ENCODE results near the gene EVA1B. TPM values are rescaled to one million over a fixed set of nuclear protein-coding genes. Genes with fewer than 3 reads are reported as not detected.

Gene EVA1B
- total and polyA plus RNA-seq, 10 of the 15 experiments (the other 5 are each of a cell fraction or from before 2014, with no cell fraction given), result 0.15 to 6.4 (median 3.0) TPM; not detected in 2

GRCh38 chr1:36352125-36352909 is 28.9 kb upstream of the EVA1B start:
- no peaks in the 10 kb centered on the region for H3K27me3 ChIP-seq (replicated peaks in 1 of 2; ENCODE audit: control insufficient read depth in 2 of 2, insufficient read depth in 2 of 2, low read length in 1 of 2)
- no peaks in the 10 kb centered on the region; the same call in 1 of the 2 replicates for H3K79me2 ChIP-seq (ENCODE audit: control insufficient read depth, insufficient read depth, low read length)
- H3K9me3 ChIP-seq (replicated peaks; ENCODE audit: control insufficient read depth, insufficient read depth, low read length), result no peaks in the 10 kb centered on the region
- ChIA-PET POLR2A (interaction anchor here (0.6 kb wide), 1 partner anchor 20 kb away, joined by 4 read pairs; no protein-coding TSS in a partner anchor), CTCF (interaction anchor here (0.6 to 13.5 kb wide), 4 partner anchors 10 to 68 kb away, joined by 3 to 157 read pairs (median 4); no protein-coding TSS in a partner anchor), RAD21 (ENCODE audit: unreplicated experiment) (interaction anchor here (0.9 kb wide), 1 partner anchor 10 kb away, joined by 3 read pairs; no protein-coding TSS in a partner anchor), SMC1A (ENCODE audit: uncharacterized antibody, unreplicated experiment) (interaction anchor here (1.4 kb wide), 1 partner anchor 45 kb away, joined by 4 read pairs; no protein-coding TSS in a partner anchor)
- peaks cover 37% of the 10 kb centered on the region for H3K4me1 ChIP-seq (ENCODE audit: control insufficient read depth, insufficient read depth, low read length)
- H4K20me1 ChIP-seq (ENCODE audit: control insufficient read depth, insufficient read depth), result no peaks in the 10 kb centered on the region
- in situ Hi-C loops (cut with MboI), result no loop called here
- intact Hi-C loops (cut with micrococcal nuclease; ENCODE audit: unreplicated experiment), result no loop called here
- DNase-seq (ENCODE audit: low read depth, low spot score) (no peak), ATAC-seq (no peak), FAIRE-seq (no peak)
- H3K27ac ChIP-seq (ENCODE audit: control insufficient read depth, insufficient read depth), result no peak overlapping the region
- BruUV-seq (replicated peaks), result no TSS peak
- peaks cover 12 to 22% of the 10 kb centered on the region in 2 experiments for H3K36me3 ChIP-seq (ENCODE audit: control insufficient read depth in 2 of 2, insufficient read depth in 2 of 2, low read length in 1 of 2)
- H3K4me2 ChIP-seq (ENCODE audit: control insufficient read depth, insufficient read depth), result no peak overlapping the region
- TF ChIP-seq ZNF274 (IDR thresholded peaks at IDR 0.05; ENCODE audit: insufficient read depth, insufficient read length) (no peak), TBL1XR1 (IDR thresholded peaks at IDR 0.05; ENCODE audit: low read depth, low read length) (no peak), KLF5 (IDR thresholded peaks at IDR 0.05; ENCODE audit: partially characterized antibody) (no peak), ZZZ3 (IDR thresholded peaks at IDR 0.05; ENCODE audit: control insufficient read depth, insufficient read length, low read depth) (no peak), ETV6 (conservative IDR thresholded peaks at IDR 0.05 in 1 of 2, IDR thresholded peaks at IDR 0.05 in 1 of 2; ENCODE audit: borderline replicate concordance in 1 of 2, low read depth in 1 of 2) (no peak), GATAD2B (conservative IDR thresholded peaks at IDR 0.05; ENCODE audit: low read depth) (no peak), MYC (IDR thresholded peaks at IDR 0.05; ENCODE audit: insufficient read depth, insufficient read length, insufficient replicate concordance, low read length, severe bottlenecking) (no peak), SMAD5 (IDR thresholded peaks at IDR 0.05; ENCODE audit: low read depth) (no peak), NR2F1 (conservative IDR thresholded peaks at IDR 0.05) (no peak), MTA3 (IDR thresholded peaks at IDR 0.05; ENCODE audit: borderline replicate concordance, low read length) (no peak)
- TF ChIP-seq, protein P1, sequence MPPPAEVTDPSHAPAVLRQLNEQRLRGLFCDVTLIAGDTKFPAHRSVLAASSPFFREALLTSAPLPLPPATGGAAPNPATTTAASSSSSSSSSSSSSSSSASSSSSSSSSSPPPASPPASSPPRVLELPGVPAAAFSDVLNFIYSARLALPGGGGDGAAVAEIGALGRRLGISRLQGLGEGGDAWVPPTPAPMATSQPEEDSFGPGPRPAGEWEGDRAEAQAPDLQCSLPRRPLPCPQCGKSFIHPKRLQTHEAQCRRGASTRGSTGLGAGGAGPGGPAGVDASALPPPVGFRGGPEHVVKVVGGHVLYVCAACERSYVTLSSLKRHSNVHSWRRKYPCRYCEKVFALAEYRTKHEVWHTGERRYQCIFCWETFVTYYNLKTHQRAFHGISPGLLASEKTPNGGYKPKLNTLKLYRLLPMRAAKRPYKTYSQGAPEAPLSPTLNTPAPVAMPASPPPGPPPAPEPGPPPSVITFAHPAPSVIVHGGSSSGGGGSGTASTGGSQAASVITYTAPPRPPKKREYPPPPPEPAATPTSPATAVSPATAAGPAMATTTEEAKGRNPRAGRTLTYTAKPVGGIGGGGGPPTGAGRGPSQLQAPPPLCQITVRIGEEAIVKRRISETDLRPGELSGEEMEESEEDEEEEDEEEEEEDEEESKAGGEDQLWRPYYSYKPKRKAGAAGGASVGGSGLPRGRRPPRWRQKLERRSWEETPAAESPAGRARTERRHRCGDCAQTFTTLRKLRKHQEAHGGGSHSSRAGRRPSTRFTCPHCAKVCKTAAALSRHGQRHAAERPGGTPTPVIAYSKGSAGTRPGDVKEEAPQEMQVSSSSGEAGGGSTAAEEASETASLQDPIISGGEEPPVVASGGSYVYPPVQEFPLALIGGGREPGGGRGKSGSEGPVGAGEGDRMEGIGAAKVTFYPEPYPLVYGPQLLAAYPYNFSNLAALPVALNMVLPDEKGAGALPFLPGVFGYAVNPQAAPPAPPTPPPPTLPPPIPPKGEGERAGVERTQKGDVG (CRISPR knock-in tag; IDR thresholded peaks at IDR 0.05), result no peak
- TF ChIP-seq, protein P2, sequence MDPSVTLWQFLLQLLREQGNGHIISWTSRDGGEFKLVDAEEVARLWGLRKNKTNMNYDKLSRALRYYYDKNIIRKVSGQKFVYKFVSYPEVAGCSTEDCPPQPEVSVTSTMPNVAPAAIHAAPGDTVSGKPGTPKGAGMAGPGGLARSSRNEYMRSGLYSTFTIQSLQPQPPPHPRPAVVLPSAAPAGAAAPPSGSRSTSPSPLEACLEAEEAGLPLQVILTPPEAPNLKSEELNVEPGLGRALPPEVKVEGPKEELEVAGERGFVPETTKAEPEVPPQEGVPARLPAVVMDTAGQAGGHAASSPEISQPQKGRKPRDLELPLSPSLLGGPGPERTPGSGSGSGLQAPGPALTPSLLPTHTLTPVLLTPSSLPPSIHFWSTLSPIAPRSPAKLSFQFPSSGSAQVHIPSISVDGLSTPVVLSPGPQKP (IDR thresholded peaks at IDR 0.05; ENCODE audit: low read depth, low read length), result no peak
- TF ChIP-seq, protein P3, sequence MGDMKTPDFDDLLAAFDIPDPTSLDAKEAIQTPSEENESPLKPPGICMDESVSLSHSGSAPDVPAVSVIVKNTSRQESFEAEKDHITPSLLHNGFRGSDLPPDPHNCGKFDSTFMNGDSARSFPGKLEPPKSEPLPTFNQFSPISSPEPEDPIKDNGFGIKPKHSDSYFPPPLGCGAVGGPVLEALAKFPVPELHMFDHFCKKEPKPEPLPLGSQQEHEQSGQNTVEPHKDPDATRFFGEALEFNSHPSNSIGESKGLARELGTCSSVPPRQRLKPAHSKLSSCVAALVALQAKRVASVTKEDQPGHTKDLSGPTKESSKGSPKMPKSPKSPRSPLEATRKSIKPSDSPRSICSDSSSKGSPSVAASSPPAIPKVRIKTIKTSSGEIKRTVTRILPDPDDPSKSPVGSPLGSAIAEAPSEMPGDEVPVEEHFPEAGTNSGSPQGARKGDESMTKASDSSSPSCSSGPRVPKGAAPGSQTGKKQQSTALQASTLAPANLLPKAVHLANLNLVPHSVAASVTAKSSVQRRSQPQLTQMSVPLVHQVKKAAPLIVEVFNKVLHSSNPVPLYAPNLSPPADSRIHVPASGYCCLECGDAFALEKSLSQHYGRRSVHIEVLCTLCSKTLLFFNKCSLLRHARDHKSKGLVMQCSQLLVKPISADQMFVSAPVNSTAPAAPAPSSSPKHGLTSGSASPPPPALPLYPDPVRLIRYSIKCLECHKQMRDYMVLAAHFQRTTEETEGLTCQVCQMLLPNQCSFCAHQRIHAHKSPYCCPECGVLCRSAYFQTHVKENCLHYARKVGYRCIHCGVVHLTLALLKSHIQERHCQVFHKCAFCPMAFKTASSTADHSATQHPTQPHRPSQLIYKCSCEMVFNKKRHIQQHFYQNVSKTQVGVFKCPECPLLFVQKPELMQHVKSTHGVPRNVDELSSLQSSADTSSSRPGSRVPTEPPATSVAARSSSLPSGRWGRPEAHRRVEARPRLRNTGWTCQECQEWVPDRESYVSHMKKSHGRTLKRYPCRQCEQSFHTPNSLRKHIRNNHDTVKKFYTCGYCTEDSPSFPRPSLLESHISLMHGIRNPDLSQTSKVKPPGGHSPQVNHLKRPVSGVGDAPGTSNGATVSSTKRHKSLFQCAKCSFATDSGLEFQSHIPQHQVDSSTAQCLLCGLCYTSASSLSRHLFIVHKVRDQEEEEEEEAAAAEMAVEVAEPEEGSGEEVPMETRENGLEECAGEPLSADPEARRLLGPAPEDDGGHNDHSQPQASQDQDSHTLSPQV (IDR thresholded peaks at IDR 0.05), result no peak
- no peak overlapping the region for H2AFZ ChIP-seq (ENCODE audit: control insufficient read depth, low read depth, low read length)
- WGBS (ENCODE audit: insufficient coverage, insufficient replicate concordance, low lambda C conversion rate, missing lambda C conversion rate), result 91% methylated on average over 13 of the region's 13 CpGs
- no peak overlapping the region for H3K4me3 ChIP-seq
- H3K9ac ChIP-seq (ENCODE audit: control insufficient read depth, insufficient read depth, low read length), result no peak overlapping the region

Measured in GM12878 (cell line).